ENCODE measurements around the gene APC2. TPM values are rescaled to one million over a fixed set of nuclear protein-coding genes. Genes with fewer than 3 reads are reported as not detected.
A peak's percentile ranks its signal among the peaks of the same experiment; 100 is the strongest.

The APC2 gene
- total RNA-seq, 1 donor from 2014 or later, result 1.3 TPM

DNA sequence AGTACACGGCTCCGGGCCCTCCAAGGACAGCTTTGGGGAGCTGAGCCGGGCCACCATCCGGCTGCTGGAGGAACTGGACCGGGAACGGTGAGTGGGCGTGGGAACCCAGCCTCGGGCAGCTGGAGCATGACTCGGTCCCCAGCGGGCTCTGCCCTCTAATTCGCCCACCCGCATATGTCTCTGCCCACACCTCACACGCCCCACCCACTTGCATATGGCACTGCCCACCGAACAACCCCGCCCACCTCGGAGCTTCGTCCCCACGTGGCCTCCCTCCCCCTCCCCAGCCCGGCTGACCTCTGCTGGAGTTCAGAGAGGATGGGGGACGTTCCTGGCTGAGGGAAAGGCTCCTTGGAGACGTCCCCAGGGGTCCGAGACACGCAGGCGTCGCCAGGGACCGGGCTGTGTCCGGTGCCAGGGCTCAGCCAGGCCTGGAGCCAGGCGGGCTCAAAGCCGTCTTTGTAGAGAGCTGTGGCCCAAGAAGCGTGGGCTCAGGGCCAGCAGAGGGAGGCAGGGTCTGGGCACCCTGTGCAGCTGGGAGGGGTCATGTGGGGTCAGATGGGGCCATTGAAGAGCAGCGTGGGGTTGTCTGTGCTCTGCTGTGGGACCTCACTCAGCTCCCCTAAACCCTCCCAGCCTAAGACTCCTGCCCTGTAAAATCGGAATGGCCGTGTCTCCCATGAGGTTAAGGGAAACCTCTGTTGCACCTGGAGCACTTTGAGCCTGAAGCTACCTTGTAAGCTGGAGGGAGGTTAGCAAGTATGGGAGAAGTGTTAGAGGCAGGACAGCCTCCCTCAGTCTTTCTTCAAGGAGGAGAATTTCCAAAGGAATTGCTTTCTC, 3.8 kb downstream of the APC2 start:
- Histone ChIP-seq H3K4me2 (peak overlapping the region; percentile 67), H3F3A (ENCODE audit: low read depth) (peaks cover 52% of the 10 kb centered on the region), H3K27me3 (peaks cover 98% of the 10 kb centered on the region), H3K27ac (no peak overlapping the region), H3K9ac (no peak overlapping the region), H3K4me1 (peaks cover 30% of the 10 kb centered on the region), H2AFZ (replicated peaks) (no peak overlapping the region), H3K79me2 (ENCODE audit: low read depth) (no peaks in the 10 kb centered on the region), H3K9me3 (ENCODE audit: low read depth) (no peaks in the 10 kb centered on the region), H3K4me3 (no peak overlapping the region), H3K36me3 (no peaks in the 10 kb centered on the region), H4K20me1 (ENCODE audit: low read depth) (peaks cover 74% of the 10 kb centered on the region)
- H3K36me3 Mint-ChIP-seq, result peaks cover 15% of the 10 kb centered on the region
- peaks cover 46% of the 10 kb centered on the region for H3K4me1 Mint-ChIP-seq
- no peaks in the 10 kb centered on the region for H3K9me3 Mint-ChIP-seq
- DNase-seq (ENCODE audit: low spot score), result peak; percentile 53
- H3K27ac Mint-ChIP-seq, result no peak overlapping the region
- peaks cover 19% of the 10 kb centered on the region for H3K27me3 Mint-ChIP-seq (ENCODE audit: insufficient read depth, low read depth)
- no peak overlapping the region for H3K4me3 Mint-ChIP-seq
- TF ChIP-seq, protein P1, sequence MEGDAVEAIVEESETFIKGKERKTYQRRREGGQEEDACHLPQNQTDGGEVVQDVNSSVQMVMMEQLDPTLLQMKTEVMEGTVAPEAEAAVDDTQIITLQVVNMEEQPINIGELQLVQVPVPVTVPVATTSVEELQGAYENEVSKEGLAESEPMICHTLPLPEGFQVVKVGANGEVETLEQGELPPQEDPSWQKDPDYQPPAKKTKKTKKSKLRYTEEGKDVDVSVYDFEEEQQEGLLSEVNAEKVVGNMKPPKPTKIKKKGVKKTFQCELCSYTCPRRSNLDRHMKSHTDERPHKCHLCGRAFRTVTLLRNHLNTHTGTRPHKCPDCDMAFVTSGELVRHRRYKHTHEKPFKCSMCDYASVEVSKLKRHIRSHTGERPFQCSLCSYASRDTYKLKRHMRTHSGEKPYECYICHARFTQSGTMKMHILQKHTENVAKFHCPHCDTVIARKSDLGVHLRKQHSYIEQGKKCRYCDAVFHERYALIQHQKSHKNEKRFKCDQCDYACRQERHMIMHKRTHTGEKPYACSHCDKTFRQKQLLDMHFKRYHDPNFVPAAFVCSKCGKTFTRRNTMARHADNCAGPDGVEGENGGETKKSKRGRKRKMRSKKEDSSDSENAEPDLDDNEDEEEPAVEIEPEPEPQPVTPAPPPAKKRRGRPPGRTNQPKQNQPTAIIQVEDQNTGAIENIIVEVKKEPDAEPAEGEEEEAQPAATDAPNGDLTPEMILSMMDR (IDR thresholded peaks at IDR 0.05), result no peak
- TF ChIP-seq EZH2 (IDR thresholded peaks at IDR 0.05), result no peak

DNA sequence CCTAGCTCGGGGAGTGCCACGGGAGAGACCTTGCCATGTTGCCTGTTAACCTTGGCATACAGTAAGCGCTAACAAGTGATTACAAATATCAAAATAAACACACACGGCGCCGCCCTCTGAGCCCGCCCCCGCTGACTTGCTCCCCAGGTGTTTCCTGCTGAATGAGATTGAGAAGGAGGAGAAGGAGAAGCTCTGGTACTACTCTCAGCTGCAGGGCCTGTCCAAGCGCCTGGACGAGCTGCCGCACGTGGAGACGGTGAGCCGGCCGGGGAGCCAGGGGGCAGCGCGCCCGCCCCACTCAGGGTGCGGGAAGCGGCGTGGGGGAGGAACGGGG, 5.0 kb downstream of the APC2 start:
- Histone ChIP-seq H3F3A (ENCODE audit: low read depth) (peaks cover 43% of the 10 kb centered on the region), H4K20me1 (ENCODE audit: low read depth) (peaks cover 76% of the 10 kb centered on the region), H3K36me3 (no peaks in the 10 kb centered on the region), H3K4me3 (no peak overlapping the region), H3K27me3 (peaks cover 95% of the 10 kb centered on the region), H3K9me3 (ENCODE audit: low read depth) (no peaks in the 10 kb centered on the region), H3K4me1 (peaks cover 30% of the 10 kb centered on the region), H2AFZ (replicated peaks) (no peak overlapping the region), H3K79me2 (ENCODE audit: low read depth) (no peaks in the 10 kb centered on the region), H3K9ac (no peak overlapping the region), H3K27ac (no peak overlapping the region), H3K4me2 (no peak overlapping the region)
- Mint-ChIP-seq H3K9me3 (no peaks in the 10 kb centered on the region), H3K4me1 (peaks cover 39% of the 10 kb centered on the region), H3K27me3 (ENCODE audit: insufficient read depth, low read depth) (peaks cover 24% of the 10 kb centered on the region), H3K27ac (no peak overlapping the region), H3K36me3 (peaks cover 21% of the 10 kb centered on the region), H3K4me3 (no peak overlapping the region)
- no peak for DNase-seq (ENCODE audit: low spot score)
- TF ChIP-seq EZH2phosphoT487 (IDR thresholded peaks at IDR 0.05) (no peak), EZH2 (IDR thresholded peaks at IDR 0.05) (peak; percentile 42)

DNA sequence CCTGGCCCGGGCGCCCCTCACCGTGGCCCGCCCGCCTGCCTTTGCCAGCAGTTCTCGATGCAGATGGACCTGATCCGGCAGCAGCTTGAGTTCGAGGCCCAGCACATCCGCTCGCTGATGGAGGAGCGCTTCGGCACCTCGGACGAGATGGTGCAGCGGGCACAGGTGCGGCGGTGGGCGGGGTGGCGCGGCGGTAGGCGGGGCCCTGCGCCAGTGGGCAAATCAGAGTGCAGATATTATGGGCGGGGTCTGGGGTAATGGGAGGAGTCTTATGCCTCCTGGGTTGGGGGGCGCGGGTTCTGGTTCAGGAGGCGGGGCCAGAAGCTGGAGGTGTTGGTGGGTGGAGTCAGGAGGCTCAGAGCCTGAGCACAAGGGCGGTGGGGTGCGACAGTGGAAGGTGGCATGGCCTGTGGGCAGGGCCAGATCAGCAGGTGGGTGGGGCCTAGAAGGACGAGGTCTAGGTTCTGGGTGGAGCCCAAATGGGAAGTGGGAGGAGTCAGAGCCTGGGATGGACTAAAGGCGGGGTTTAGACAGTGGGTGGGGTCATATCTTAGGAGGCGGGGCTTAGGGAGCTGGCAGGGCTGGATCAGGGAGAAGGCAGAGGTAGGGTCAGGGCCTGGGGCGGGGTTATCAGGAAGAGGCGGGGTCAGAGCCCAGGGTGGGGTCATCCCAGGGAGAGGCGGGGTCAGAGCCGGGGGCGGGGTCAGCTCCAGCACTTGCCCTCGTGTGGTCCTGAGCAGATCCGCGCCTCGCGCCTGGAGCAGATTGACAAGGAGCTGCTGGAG, 5.6 kb downstream of the APC2 start:
- peaks cover 38% of the 10 kb centered on the region for H3F3A ChIP-seq (ENCODE audit: low read depth)
- no peak overlapping the region for H3K27ac ChIP-seq
- H3K36me3 Mint-ChIP-seq, result peaks cover 21% of the 10 kb centered on the region
- no peaks in the 10 kb centered on the region for H3K79me2 ChIP-seq (ENCODE audit: low read depth)
- peaks cover 21% of the 10 kb centered on the region for H3K27me3 Mint-ChIP-seq (ENCODE audit: insufficient read depth, low read depth)
- no peak for TF ChIP-seq EZH2 (IDR thresholded peaks at IDR 0.05)
- TF ChIP-seq, protein P1 (IDR thresholded peaks at IDR 0.05), result no peak
- TF ChIP-seq EZH2phosphoT487 (IDR thresholded peaks at IDR 0.05), result no peak
- peaks cover 77% of the 10 kb centered on the region for H4K20me1 ChIP-seq (ENCODE audit: low read depth)
- H3K27me3 ChIP-seq, result peaks cover 90% of the 10 kb centered on the region
- DNase-seq (ENCODE audit: low spot score), result peak; percentile 70
- no peaks in the 10 kb centered on the region for H3K9me3 ChIP-seq (ENCODE audit: low read depth)
- H3K36me3 ChIP-seq, result no peaks in the 10 kb centered on the region
- H3K27ac Mint-ChIP-seq, result no peak overlapping the region
- H3K4me2 ChIP-seq, result no peak overlapping the region
- H3K4me3 ChIP-seq, result no peak overlapping the region
- H3K4me1 ChIP-seq, result peaks cover 25% of the 10 kb centered on the region
- no peaks in the 10 kb centered on the region for H3K9me3 Mint-ChIP-seq
- peaks cover 36% of the 10 kb centered on the region for H3K4me1 Mint-ChIP-seq
- H3K9ac ChIP-seq, result no peak overlapping the region
- H3K4me3 Mint-ChIP-seq, result peak overlapping the region; percentile 21
- no peak overlapping the region for H2AFZ ChIP-seq (replicated peaks)
